HepG2 (cell line): Measurements from ENCODE around the gene NACC2. TPM values are rescaled to one million over a fixed set of nuclear protein-coding genes. Genes with fewer than 3 reads are reported as not detected.

Experiments
- ATAC-seq: fragments of 200-7000 bp; cut with Tn5 transposase; 3 replicates; pipeline ENCODE4 v1.9.1; 2020; ENCODE audit warnings: mild to moderate bottlenecking, moderate library complexity
- BruUV-seq: library from RNA; stranded (reverse); fragments of 400-500 nt; replicated peaks from 2 replicates; lab custom pipeline; 2021; lab: Mats Ljungman, UMichigan
- CTCF ChIA-PET: fragments of 300-600 bp; formaldehyde crosslinking; extraction: SDS; loops from one replicate; lab custom pipeline; 2021; ENCODE audit warnings: low total read pairs, inconsistent platforms, low intra/inter-chr PET ratio; lab: Yijun Ruan, JAX
- POLR2A ChIA-PET: fragments of 350-600 bp; sonication (Branson Sonifier 250); formaldehyde crosslinking; loops from one replicate; lab custom pipeline; 2020; ENCODE audit warnings: antibody characterized with exemption, inconsistent platforms; lab: Yijun Ruan, JAX
- DNase-seq: peaks from one replicate; pipeline ENCODE4 v3.0.0-alpha.2; 2015; ENCODE audit warnings: low spot score
- FAIRE-seq: peaks from 3 replicates; lab custom pipeline; 2011; peaks lifted over from hg19 to GRCh38; lab: Jason Lieb, UNC
- H2AFZ ChIP-seq: one replicate; pipeline ENCODE4 v1.6.1; 2011; ENCODE audit warnings: low read length, inconsistent platforms
- H3K27ac ChIP-seq: fragments of 300-600 bp; 3 replicates; pipeline ENCODE4 v1.8.0; 2011; ENCODE audit warnings: mixed run types, mild to moderate bottlenecking, mixed read lengths, low read length, inconsistent platforms; ENCODE audit not compliant: insufficient read depth; ENCODE audit errors: extremely low read length
- H3K27me3 ChIP-seq, 2 experiments: fragments of 200-600 bp in 1 of 2; 2 replicates in 1 of 2; 3 replicates in 1 of 2; pipeline versions ENCODE4 v1.6.0 to v1.8.0; 2011; ENCODE audit warnings: low read length in 2 of 2, mild to moderate bottlenecking in 2 of 2, moderate library complexity in 2 of 2, inconsistent platforms in 1 of 2; ENCODE audit not compliant: insufficient read depth in 2 of 2, control insufficient read depth in 1 of 2
- H3K36me3 ChIP-seq, 2 experiments: fragments of 200-600 bp in 1 of 2; replicated peaks in 1 of 2; 2 replicates in 1 of 2; 3 replicates in 1 of 2; pipeline versions ENCODE4 v1.5.1 to v1.8.0; 2011; ENCODE audit warnings: low read length in 2 of 2, inconsistent platforms in 1 of 2; ENCODE audit not compliant: insufficient read depth in 2 of 2, control insufficient read depth in 1 of 2
- H3K4me1 ChIP-seq: 2 replicates; pipeline ENCODE4 v1.5.1; 2012; ENCODE audit warnings: low read length, inconsistent platforms; ENCODE audit not compliant: insufficient read depth
- H3K4me2 ChIP-seq: 2 replicates; pipeline ENCODE4 v1.6.0; 2011; ENCODE audit warnings: low read depth, low read length, inconsistent platforms
- H3K4me3 ChIP-seq, 3 experiments: fragments of 200-600 bp in 1 of 3; sonication (generic), shearing (Covaris generic) in 1 of 3; replicated peaks in 1 of 3; 2 replicates each; pipeline ENCODE4 v1.5.1; 2011 to 2016; ENCODE audit warnings: low read length in 3 of 3, inconsistent platforms in 2 of 3, low read depth in 2 of 3, mild to moderate bottlenecking in 2 of 3, control low read depth in 1 of 3, mixed read lengths in 1 of 3; ENCODE audit not compliant: insufficient read depth in 1 of 3
- H3K79me2 ChIP-seq: one replicate; pipeline ENCODE4 v1.6.1; 2011; ENCODE audit warnings: low read length, inconsistent platforms; ENCODE audit not compliant: insufficient read depth
- H3K9ac ChIP-seq: 2 replicates; pipeline ENCODE4 v1.6.0; 2011; ENCODE audit warnings: mild to moderate bottlenecking, low read depth, low read length, inconsistent platforms; ENCODE audit not compliant: insufficient read depth
- H3K9me3 ChIP-seq: 2 replicates; pipeline ENCODE4 v1.5.1; 2012; ENCODE audit warnings: mild to moderate bottlenecking, low read length
- H4K20me1 ChIP-seq: 2 replicates; pipeline ENCODE4 v1.6.0; 2011; ENCODE audit warnings: inconsistent platforms, mild to moderate bottlenecking, low read length, moderate library complexity; ENCODE audit not compliant: insufficient read depth
- CEBPZ ChIP-seq: IDR thresholded peaks from 2 replicates; pipeline ENCODE4 v1.6.1; 2012; ENCODE audit warnings: low read length, improper control_type of control experiment
- MAZ ChIP-seq, 2 experiments: sonication (generic) in 1 of 2; formaldehyde crosslinking in 1 of 2; IDR thresholded peaks; 2 replicates each; pipeline versions ENCODE4 v1.5.0 to v1.6.1; 2012 to 2020; ENCODE audit warnings: low read depth in 2 of 2, mild to moderate bottlenecking in 2 of 2, borderline replicate concordance in 1 of 2, improper control_type of control experiment in 1 of 2, low read length in 1 of 2, missing genetic modification reagents in 1 of 2, moderate library complexity in 1 of 2
- MIXL1 ChIP-seq: IDR thresholded peaks from 2 replicates; pipeline ENCODE4 v1.6.1; 2016
- PHB2 ChIP-seq: fragments of 450-650 bp; IDR thresholded peaks from 2 replicates; pipeline ENCODE4 v1.6.1; 2018; ENCODE audit not compliant: partially characterized antibody
- TCF12 ChIP-seq, 2 experiments: fragments of 450-650 bp in 1 of 2; sonication (generic) in 1 of 2; formaldehyde crosslinking in 1 of 2; IDR thresholded peaks; 2 replicates each; pipeline versions ENCODE4 v1.6.1 to v1.8.0; 2017 to 2022; ENCODE audit warnings: antibody characterized with exemption in 1 of 2, mild to moderate bottlenecking in 1 of 2, missing genetic modification reagents in 1 of 2, moderate library complexity in 1 of 2
- ZNF20 ChIP-seq: sonication (generic); formaldehyde crosslinking; IDR thresholded peaks from 2 replicates; pipeline ENCODE4 v1.4.0; 2020; ENCODE audit warnings: mild to moderate bottlenecking, moderate library complexity, missing genetic modification reagents
- ZNF552 ChIP-seq: sonication (generic); formaldehyde crosslinking; IDR thresholded peaks from 2 replicates; pipeline ENCODE4 v1.9.0; 2022; ENCODE audit warnings: missing genetic modification reagents, mild to moderate bottlenecking, borderline replicate concordance
- ZNF772 ChIP-seq: sonication (generic); formaldehyde crosslinking; IDR thresholded peaks from 2 replicates; pipeline ENCODE4 v1.5.0; 2020; ENCODE audit warnings: mild to moderate bottlenecking, missing genetic modification reagents
- ZUFSP ChIP-seq: sonication (generic); formaldehyde crosslinking; IDR thresholded peaks from 2 replicates; pipeline ENCODE4 v1.9.0; 2021; ENCODE audit warnings: missing genetic modification reagents, mild to moderate bottlenecking, borderline replicate concordance
- WGBS: methylation state at CpG from one replicate; pipeline ENCODE4 v1.1.6; 2017; ENCODE audit warnings: low lambda C conversion rate; 5-methylcytosine and 5-hydroxymethylcytosine counted together
- in situ Hi-C: cut with HindIII; loops from 2 replicates; pipeline ENCODE4 v1.10.0; 2017; ENCODE audit warnings: low pct_unique_long_range_greater_than_20kb; ENCODE audit not compliant: extremely low pct_ligation_motif_present
- intact Hi-C: fragments of 100-400 bp; cut with micrococcal nuclease; formaldehyde crosslinking; loops from one replicate; pipeline ENCODE4 v1.10.0; 2022; ENCODE audit not compliant: unreplicated experiment
- polyA plus RNA-seq, 8 experiments: library from polyadenylated mRNA; depleted of rRNA in 3 of 8; stranded (reverse) in 7 of 8; unstranded in 1 of 8; fragments of >200 nt; fragmentation: Illumina TruSeq in 4 of 8; extraction: Trizol in 4 of 8; gene quantifications; 2 replicates each; pipeline versions ENCODE4 v1.2.1 to v1.2.3, GENCODE V29; 2011 to 2016; ENCODE audit warnings: low read depth in 4 of 8, missing spikeins in 1 of 8, mixed read lengths in 1 of 8; ENCODE audit not compliant: insufficient read depth in 1 of 8
- total RNA-seq, 5 experiments: library from RNA; depleted of rRNA; stranded (reverse); fragments of >200 nt; fragmentation: Illumina TruSeq; extraction: Trizol; gene quantifications; 2 replicates each; pipeline ENCODE4 v1.2.3, GENCODE V29; 2016; ENCODE audit warnings: low read depth in 1 of 5
- TF ChIP-seq, protein P1 (sequence below): sonication (generic); formaldehyde crosslinking; IDR thresholded peaks from one replicate; pipeline ENCODE4 v1.5.1; 2020; ENCODE audit warnings: mild to moderate bottlenecking, missing genetic modification reagents; ENCODE audit errors: not compliant biosample characterization

Gene NACC2
- total and polyA plus RNA-seq, 2 of the 13 experiments (the other 11 are each of a cell fraction or from before 2014, with no cell fraction given), result 5.9 to 12.3 TPM

DNA sequence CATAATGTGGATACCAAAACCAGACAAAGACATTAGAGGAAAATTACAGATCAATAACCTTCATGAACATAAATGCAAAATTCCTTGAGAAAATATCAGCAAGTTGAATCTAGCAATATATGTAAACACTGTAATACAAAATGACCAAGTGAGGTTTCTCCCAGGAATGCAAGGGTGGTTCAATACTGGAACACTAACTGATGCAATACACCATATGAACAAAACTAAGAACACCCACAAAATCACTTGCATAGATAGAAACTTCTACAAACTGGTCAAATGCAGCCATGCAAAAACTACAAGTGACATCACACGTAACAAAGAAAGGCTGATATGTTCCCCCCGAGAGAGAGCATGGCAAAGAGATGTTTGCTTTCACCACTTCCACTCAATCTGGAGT, 55.6 kb downstream of the NACC2 start:
- 97% methylated on average over 2 of the region's 2 CpGs for WGBS
- H3K4me2 ChIP-seq, result no peak overlapping the region
- no peaks in the 10 kb centered on the region for H3K4me1 ChIP-seq
- POLR2A ChIA-PET, result no interaction called here
- BruUV-seq, result no TSS peak
- CTCF ChIA-PET, result no interaction called here
- intact Hi-C loops, result no loop called here
- H3K9ac ChIP-seq, result no peak overlapping the region
- in situ Hi-C loops, result no loop called here
- ATAC-seq (no peak), FAIRE-seq (no peak), DNase-seq (no peak)
- peaks cover 2 to 21% of the 10 kb centered on the region in 2 experiments; a peak in 4 of 5 replicates for H3K36me3 ChIP-seq
- peaks cover 5% of the 10 kb centered on the region; the same call in 1 of the 2 replicates for H3K9me3 ChIP-seq
- H4K20me1 ChIP-seq, result peaks cover 8% of the 10 kb centered on the region; the same call in 1 of the 2 replicates
- peaks cover 30% of the 10 kb centered on the region for H3K79me2 ChIP-seq
- H3K27ac ChIP-seq, result no peak overlapping the region
- no peaks in the 10 kb centered on the region for H3K27me3 ChIP-seq
- no peak overlapping the region for H3K4me3 ChIP-seq
- H2AFZ ChIP-seq, result no peak overlapping the region
- TF ChIP-seq PHB2 (no peak), ZUFSP (no peak), CEBPZ (no peak), ZNF552 (CRISPR knock-in tag) (no peak), MAZ (IDR thresholded peaks at IDR 0.05; ENCODE audit: borderline replicate concordance, low read depth, low read length) (no peak), MAZ (CRISPR knock-in tag; IDR thresholded peaks at IDR 0.05; ENCODE audit: low read depth) (no peak), ZNF20 (no peak), ZNF772 (no peak), TCF12 (IDR thresholded peaks at IDR 0.05) (no peak), TCF12 (CRISPR knock-in tag; IDR thresholded peaks at IDR 0.05) (no peak), MIXL1 (CRISPR knock-in tag) (no peak)
- TF ChIP-seq, protein P1, sequence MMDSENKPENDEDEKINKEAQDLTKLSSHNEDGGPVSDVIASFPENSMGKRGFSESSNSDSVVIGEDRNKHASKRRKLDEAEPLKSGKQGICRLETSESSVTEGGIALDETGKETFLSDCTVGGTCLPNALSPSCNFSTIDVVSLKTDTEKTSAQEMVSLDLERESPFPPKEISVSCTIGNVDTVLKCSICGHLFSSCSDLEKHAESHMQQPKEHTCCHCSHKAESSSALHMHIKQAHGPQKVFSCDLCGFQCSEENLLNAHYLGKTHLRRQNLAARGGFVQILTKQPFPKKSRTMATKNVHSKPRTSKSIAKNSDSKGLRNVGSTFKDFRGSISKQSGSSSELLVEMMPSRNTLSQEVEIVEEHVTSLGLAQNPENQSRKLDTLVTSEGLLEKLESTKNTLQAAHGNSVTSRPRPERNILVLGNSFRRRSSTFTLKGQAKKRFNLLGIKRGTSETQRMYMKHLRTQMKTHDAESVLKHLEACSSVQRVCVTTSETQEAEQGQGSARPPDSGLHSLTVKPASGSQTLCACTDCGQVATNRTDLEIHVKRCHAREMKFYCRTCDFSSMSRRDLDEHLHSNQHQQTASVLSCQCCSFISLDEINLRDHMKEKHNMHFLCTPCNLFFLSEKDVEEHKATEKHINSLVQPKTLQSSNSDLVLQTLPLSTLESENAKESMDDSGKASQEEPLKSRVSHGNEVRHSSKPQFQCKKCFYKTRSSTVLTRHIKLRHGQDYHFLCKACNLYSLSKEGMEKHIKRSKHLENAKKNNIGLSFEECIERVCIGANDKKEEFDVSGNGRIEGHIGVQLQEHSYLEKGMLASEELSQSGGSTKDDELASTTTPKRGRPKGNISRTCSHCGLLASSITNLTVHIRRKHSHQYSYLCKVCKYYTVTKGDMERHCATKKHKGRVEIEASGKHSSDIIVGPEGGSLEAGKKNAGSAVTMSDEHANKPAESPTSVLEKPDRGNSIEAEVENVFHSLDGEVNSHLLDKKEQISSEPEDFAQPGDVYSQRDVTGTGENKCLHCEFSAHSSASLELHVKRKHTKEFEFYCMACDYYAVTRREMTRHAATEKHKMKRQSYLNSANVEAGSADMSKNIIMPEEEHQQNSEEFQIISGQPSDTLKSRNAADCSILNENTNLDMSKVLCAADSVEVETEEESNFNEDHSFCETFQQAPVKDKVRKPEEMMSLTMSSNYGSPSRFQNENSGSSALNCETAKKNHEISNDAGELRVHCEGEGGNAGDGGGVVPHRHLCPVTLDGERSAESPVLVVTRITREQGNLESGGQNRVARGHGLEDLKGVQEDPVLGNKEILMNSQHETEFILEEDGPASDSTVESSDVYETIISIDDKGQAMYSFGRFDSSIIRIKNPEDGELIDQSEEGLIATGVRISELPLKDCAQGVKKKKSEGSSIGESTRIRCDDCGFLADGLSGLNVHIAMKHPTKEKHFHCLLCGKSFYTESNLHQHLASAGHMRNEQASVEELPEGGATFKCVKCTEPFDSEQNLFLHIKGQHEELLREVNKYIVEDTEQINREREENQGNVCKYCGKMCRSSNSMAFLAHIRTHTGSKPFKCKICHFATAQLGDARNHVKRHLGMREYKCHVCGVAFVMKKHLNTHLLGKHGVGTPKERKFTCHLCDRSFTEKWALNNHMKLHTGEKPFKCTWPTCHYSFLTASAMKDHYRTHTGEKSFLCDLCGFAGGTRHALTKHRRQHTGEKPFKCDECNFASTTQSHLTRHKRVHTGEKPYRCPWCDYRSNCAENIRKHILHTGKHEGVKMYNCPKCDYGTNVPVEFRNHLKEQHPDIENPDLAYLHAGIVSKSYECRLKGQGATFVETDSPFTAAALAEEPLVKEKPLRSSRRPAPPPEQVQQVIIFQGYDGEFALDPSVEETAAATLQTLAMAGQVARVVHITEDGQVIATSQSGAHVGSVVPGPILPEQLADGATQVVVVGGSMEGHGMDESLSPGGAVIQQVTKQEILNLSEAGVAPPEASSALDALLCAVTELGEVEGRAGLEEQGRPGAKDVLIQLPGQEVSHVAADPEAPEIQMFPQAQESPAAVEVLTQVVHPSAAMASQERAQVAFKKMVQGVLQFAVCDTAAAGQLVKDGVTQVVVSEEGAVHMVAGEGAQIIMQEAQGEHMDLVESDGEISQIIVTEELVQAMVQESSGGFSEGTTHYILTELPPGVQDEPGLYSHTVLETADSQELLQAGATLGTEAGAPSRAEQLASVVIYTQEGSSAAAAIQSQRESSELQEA, result no peak
